Measurements from ENCODE around the gene IL1R2.

DNA sequence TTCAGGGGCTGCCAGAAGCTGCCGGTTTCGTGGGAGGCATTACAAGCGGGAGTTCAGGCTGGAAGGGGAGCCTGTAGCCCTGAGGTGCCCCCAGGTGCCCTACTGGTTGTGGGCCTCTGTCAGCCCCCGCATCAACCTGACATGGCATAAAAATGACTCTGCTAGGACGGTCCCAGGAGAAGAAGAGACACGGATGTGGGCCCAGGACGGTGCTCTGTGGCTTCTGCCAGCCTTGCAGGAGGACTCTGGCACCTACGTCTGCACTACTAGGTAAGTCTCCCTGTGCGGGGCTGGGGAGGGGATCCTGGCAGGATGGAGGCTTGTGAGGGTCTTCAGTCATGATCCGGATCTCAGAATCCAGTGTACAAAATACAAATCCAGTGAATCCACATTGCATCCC lies 17.8 kb downstream of the IL1R2 start:
- TF ChIP-seq, protein P1, sequence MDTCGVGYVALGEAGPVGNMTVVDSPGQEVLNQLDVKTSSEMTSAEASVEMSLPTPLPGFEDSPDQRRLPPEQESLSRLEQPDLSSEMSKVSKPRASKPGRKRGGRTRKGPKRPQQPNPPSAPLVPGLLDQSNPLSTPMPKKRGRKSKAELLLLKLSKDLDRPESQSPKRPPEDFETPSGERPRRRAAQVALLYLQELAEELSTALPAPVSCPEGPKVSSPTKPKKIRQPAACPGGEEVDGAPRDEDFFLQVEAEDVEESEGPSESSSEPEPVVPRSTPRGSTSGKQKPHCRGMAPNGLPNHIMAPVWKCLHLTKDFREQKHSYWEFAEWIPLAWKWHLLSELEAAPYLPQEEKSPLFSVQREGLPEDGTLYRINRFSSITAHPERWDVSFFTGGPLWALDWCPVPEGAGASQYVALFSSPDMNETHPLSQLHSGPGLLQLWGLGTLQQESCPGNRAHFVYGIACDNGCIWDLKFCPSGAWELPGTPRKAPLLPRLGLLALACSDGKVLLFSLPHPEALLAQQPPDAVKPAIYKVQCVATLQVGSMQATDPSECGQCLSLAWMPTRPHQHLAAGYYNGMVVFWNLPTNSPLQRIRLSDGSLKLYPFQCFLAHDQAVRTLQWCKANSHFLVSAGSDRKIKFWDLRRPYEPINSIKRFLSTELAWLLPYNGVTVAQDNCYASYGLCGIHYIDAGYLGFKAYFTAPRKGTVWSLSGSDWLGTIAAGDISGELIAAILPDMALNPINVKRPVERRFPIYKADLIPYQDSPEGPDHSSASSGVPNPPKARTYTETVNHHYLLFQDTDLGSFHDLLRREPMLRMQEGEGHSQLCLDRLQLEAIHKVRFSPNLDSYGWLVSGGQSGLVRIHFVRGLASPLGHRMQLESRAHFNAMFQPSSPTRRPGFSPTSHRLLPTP (IDR thresholded peaks at IDR 0.05; ENCODE audit: borderline replicate concordance, extremely low read depth, insufficient read length): no peak
- no peak for TF ChIP-seq ZBTB8A (IDR thresholded peaks at IDR 0.05; ENCODE audit: partially characterized antibody)

Measured in K562 (cell line).